ENCODE data around the gene RNF135.

GRCh38 chr17:30924341-30924740 lies 46.5 kb upstream of the RNF135 start:
- no peak for TF ChIP-seq CTCF (conservative IDR thresholded peaks at IDR 0.05; ENCODE audit: low read depth, low read length)
- no peak for TF ChIP-seq EZH2 (IDR thresholded peaks at IDR 0.05; ENCODE audit: low read length, unreplicated experiment)

Data from PC-3 (cell line).